OCI-LY1 (cell line): Measurements from ENCODE around the gene RASSF9.

Source experiments
- H2AFZ ChIP-seq: fragments of 200-600 bp; sonication (generic), shearing (Covaris generic); 2 replicates; pipeline ENCODE4 v1.6.0; 2014; ENCODE audit warnings: antibody characterized with exemption, mild to moderate bottlenecking, low read length
- H3F3A ChIP-seq: fragments of 200-600 bp; sonication (generic), shearing (Covaris generic); 2 replicates; pipeline ENCODE4 v1.6.0; 2014; ENCODE audit warnings: mild to moderate bottlenecking, antibody characterized with exemption, low read length, moderate library complexity; ENCODE audit not compliant: insufficient read depth
- H3K27ac ChIP-seq: fragments of 200-600 bp; sonication (generic); 2 replicates; pipeline ENCODE4 v1.5.1; 2014; ENCODE audit warnings: low read length, mixed run types, mild to moderate bottlenecking, low read depth; ENCODE audit not compliant: poor library complexity, severe bottlenecking
- H3K27me3 ChIP-seq: fragments of 200-600 bp; sonication (generic); 2 replicates; pipeline ENCODE4 v1.6.0; 2014; ENCODE audit warnings: antibody characterized with exemption, mild to moderate bottlenecking, low read length, moderate library complexity; ENCODE audit not compliant: insufficient read depth
- H3K36me3 ChIP-seq: fragments of 200-600 bp; sonication (generic); 2 replicates; pipeline ENCODE4 v1.6.1; 2014; ENCODE audit warnings: mild to moderate bottlenecking, antibody characterized with exemption, low read length, moderate library complexity, mixed read lengths; ENCODE audit not compliant: insufficient read depth
- H3K4me1 ChIP-seq: fragments of 200-600 bp; sonication (generic); 2 replicates; pipeline ENCODE4 v1.5.1; 2014; ENCODE audit warnings: mild to moderate bottlenecking, low read length, moderate library complexity; ENCODE audit not compliant: insufficient read depth, severe bottlenecking
- H3K4me2 ChIP-seq: fragments of 200-600 bp; sonication (generic), shearing (Covaris generic); 2 replicates; pipeline ENCODE4 v1.6.1; 2014; ENCODE audit warnings: low read length
- H3K4me3 ChIP-seq: fragments of 200-600 bp; sonication (generic); 2 replicates; pipeline ENCODE4 v1.5.1; 2014; ENCODE audit warnings: low read length, low read depth, mild to moderate bottlenecking, mixed read lengths; ENCODE audit not compliant: poor library complexity, severe bottlenecking
- H3K79me2 ChIP-seq: fragments of 200-600 bp; shearing (Covaris generic); 2 replicates; pipeline ENCODE4 v1.6.1; 2016; ENCODE audit warnings: mixed run types, low read length, mixed read lengths; ENCODE audit not compliant: insufficient read depth
- H3K9ac ChIP-seq: fragments of 200-600 bp; sonication (generic), shearing (Covaris generic); 2 replicates; pipeline ENCODE4 v1.6.1; 2014; ENCODE audit warnings: mild to moderate bottlenecking, low read length, mixed read lengths
- H3K9me2 ChIP-seq: fragments of 200-600 bp; sonication (generic), shearing (Covaris generic); 2 replicates; pipeline ENCODE4 v1.6.1; 2014; ENCODE audit warnings: low read depth, mild to moderate bottlenecking, low read length, mixed read lengths
- H3K9me3 ChIP-seq: fragments of 200-600 bp; shearing (Covaris generic); 2 replicates; pipeline ENCODE4 v1.6.1; 2014; ENCODE audit warnings: low read length, mixed read lengths
- H4K20me1 ChIP-seq: fragments of 200-600 bp; sonication (generic), shearing (Covaris generic); 2 replicates; pipeline ENCODE4 v1.6.0; 2016; ENCODE audit warnings: mild to moderate bottlenecking, low read length; ENCODE audit not compliant: insufficient read depth
- CTCF ChIP-seq: fragments of 200-600 bp; sonication (generic), shearing (Covaris generic); IDR thresholded peaks from 2 replicates; pipeline ENCODE4 v1.5.1; 2017; ENCODE audit warnings: mild to moderate bottlenecking, antibody characterized with exemption, low read length, moderate library complexity, mixed read lengths
- EZH2 ChIP-seq: fragments of 200-600 bp; sonication (generic), shearing (Covaris generic); IDR thresholded peaks from 2 replicates; pipeline ENCODE4 v1.8.0; 2017; ENCODE audit warnings: borderline replicate concordance, mixed run types, mild to moderate bottlenecking, antibody characterized with exemption, low read length, moderate library complexity, mixed read lengths

RASSF9 gene

GRCh38 chr12:85820101-85820500, 16.1 kb downstream of the RASSF9 start:
- Histone ChIP-seq H3F3A (no peaks in the 10 kb centered on the region), H4K20me1 (no peaks in the 10 kb centered on the region), H3K4me1 (no peaks in the 10 kb centered on the region), H3K27ac (no peak overlapping the region), H3K27me3 (no peaks in the 10 kb centered on the region), H3K9me2 (no peaks in the 10 kb centered on the region), H3K79me2 (no peaks in the 10 kb centered on the region), H2AFZ (no peak overlapping the region), H3K4me2 (no peak overlapping the region), H3K4me3 (no peak overlapping the region), H3K9ac (no peak overlapping the region), H3K9me3 (no peaks in the 10 kb centered on the region), H3K36me3 (no peaks in the 10 kb centered on the region)
- TF ChIP-seq CTCF (no peak), EZH2 (no peak)

GRCh38 chr12:85814741-85815140, 21.5 kb downstream of the RASSF9 start:
- H3K4me3 ChIP-seq = no peak overlapping the region
- H3K4me2 ChIP-seq = no peak overlapping the region
- H3K9ac ChIP-seq = no peak overlapping the region

GRCh38 chr12:85814071-85814470, 22.1 kb downstream of the RASSF9 start:
- Histone ChIP-seq H3K9ac (no peak overlapping the region), H2AFZ (no peak overlapping the region), H3K9me3 (no peaks in the 10 kb centered on the region), H3K27ac (no peak overlapping the region), H3K36me3 (no peaks in the 10 kb centered on the region), H3K4me3 (no peak overlapping the region), H3K79me2 (no peaks in the 10 kb centered on the region), H4K20me1 (no peaks in the 10 kb centered on the region), H3K27me3 (no peaks in the 10 kb centered on the region), H3K4me2 (no peak overlapping the region), H3F3A (no peaks in the 10 kb centered on the region), H3K9me2 (no peaks in the 10 kb centered on the region), H3K4me1 (no peaks in the 10 kb centered on the region)
- no peak for TF ChIP-seq CTCF
- TF ChIP-seq EZH2 = no peak

More at GRCh38 chr12:85814741-85815140, 21.5 kb downstream of the RASSF9 start:
- no peak overlapping the region for H2AFZ ChIP-seq
- no peaks in the 10 kb centered on the region for H3K9me3 ChIP-seq
- no peak overlapping the region for H3K27ac ChIP-seq
- H3K4me1 ChIP-seq = no peaks in the 10 kb centered on the region
- no peaks in the 10 kb centered on the region for H3F3A ChIP-seq
- H3K36me3 ChIP-seq = no peaks in the 10 kb centered on the region
- no peaks in the 10 kb centered on the region for H4K20me1 ChIP-seq
- H3K27me3 ChIP-seq = no peaks in the 10 kb centered on the region
- H3K79me2 ChIP-seq = no peaks in the 10 kb centered on the region
- TF ChIP-seq EZH2 (no peak), CTCF (no peak)
- no peaks in the 10 kb centered on the region for H3K9me2 ChIP-seq
